Neural progenitor cell (in vitro differentiated cells): Measurements from ENCODE around the gene ITPR1. TPM values are rescaled to one million over a fixed set of nuclear protein-coding genes. Genes with fewer than 3 reads are reported as not detected.

ENCODE experiments used
- DNase-seq: peaks from one replicate; pipeline ENCODE4 v3.0.0-alpha.2; 2016; ENCODE audit warnings: low spot score
- H2AFZ ChIP-seq: fragments of 200-600 bp; sonication (generic); replicated peaks from 2 replicates; pipeline ENCODE4 v1.6.1; 2016; ENCODE audit warnings: antibody characterized with exemption
- H3F3A ChIP-seq: fragments of 200-600 bp; sonication (generic); 2 replicates; pipeline ENCODE4 v1.6.1; 2016; ENCODE audit warnings: antibody characterized with exemption, low read depth
- H3K27ac ChIP-seq: fragments of 200-600 bp; sonication (generic); 2 replicates; pipeline ENCODE4 v1.5.1; 2016; ENCODE audit warnings: mild to moderate bottlenecking
- H3K27me3 ChIP-seq: fragments of 200-600 bp; sonication (generic); 2 replicates; pipeline ENCODE4 v1.6.1; 2016; ENCODE audit warnings: mild to moderate bottlenecking, moderate library complexity
- H3K36me3 ChIP-seq: fragments of 200-600 bp; sonication (generic); 2 replicates; pipeline ENCODE4 v1.5.1; 2016
- H3K4me1 ChIP-seq: fragments of 200-600 bp; sonication (generic); 2 replicates; pipeline ENCODE4 v1.6.1; 2016; ENCODE audit warnings: mixed run types
- H3K4me2 ChIP-seq: fragments of 200-600 bp; sonication (generic); 2 replicates; pipeline ENCODE4 v1.6.1; 2016
- H3K4me3 ChIP-seq: fragments of 200-600 bp; sonication (generic); 2 replicates; pipeline ENCODE4 v1.5.1; 2016
- H3K79me2 ChIP-seq: fragments of 200-600 bp; sonication (generic); 2 replicates; pipeline ENCODE4 v1.6.1; 2016; ENCODE audit warnings: low read depth
- H3K9ac ChIP-seq: fragments of 200-600 bp; sonication (generic); 2 replicates; pipeline ENCODE4 v1.6.1; 2016
- H3K9me3 ChIP-seq: fragments of 200-600 bp; sonication (generic); 2 replicates; pipeline ENCODE4 v1.5.1; 2016; ENCODE audit warnings: low read depth
- H4K20me1 ChIP-seq: fragments of 200-600 bp; sonication (generic); 2 replicates; pipeline ENCODE4 v1.6.1; 2016; ENCODE audit warnings: low read depth
- H3K27ac Mint-ChIP-seq: 3 replicates; pipeline ENCODE4 v1.8.0; 2021; ENCODE audit warnings: mixed read lengths
- H3K27me3 Mint-ChIP-seq: 2 replicates; pipeline ENCODE4 v1.8.0; 2022; ENCODE audit warnings: low read depth, mild to moderate bottlenecking, inconsistent platforms, moderate library complexity, mixed read lengths; ENCODE audit not compliant: insufficient read depth
- H3K36me3 Mint-ChIP-seq: 3 replicates; pipeline ENCODE4 v1.8.0; 2021; ENCODE audit warnings: mixed read lengths
- H3K4me1 Mint-ChIP-seq: 3 replicates; pipeline ENCODE4 v1.8.0; 2021; ENCODE audit warnings: mixed read lengths
- H3K4me3 Mint-ChIP-seq: 3 replicates; pipeline ENCODE4 v1.8.0; 2021; ENCODE audit warnings: mild to moderate bottlenecking, moderate library complexity, mixed read lengths
- H3K9me3 Mint-ChIP-seq: 3 replicates; pipeline ENCODE4 v1.8.0; 2020; ENCODE audit warnings: mixed read lengths
- EZH2 ChIP-seq: fragments of 200-600 bp; sonication (generic); IDR thresholded peaks from 2 replicates; pipeline ENCODE4 v1.6.1; 2017; ENCODE audit warnings: antibody characterized with exemption, mild to moderate bottlenecking, moderate library complexity
- EZH2phosphoT487 ChIP-seq: fragments of 200-600 bp; sonication (generic); IDR thresholded peaks from 2 replicates; pipeline ENCODE4 v1.6.1; 2017; ENCODE audit warnings: antibody characterized with exemption
- total RNA-seq: library from RNA; depleted of rRNA; stranded (reverse); fragments of >200 nt; gene quantifications from 2 replicates; pipeline ENCODE4 v1.2.3, GENCODE V29; 2015; ENCODE audit warnings: low replicate concordance
- TF ChIP-seq, protein P1 (sequence below): fragments of 200-600 bp; sonication (generic); IDR thresholded peaks from 2 replicates; pipeline ENCODE4 v1.5.1; 2017; ENCODE audit warnings: antibody characterized with exemption, mild to moderate bottlenecking

The ITPR1 gene
- total RNA-seq, 1 donor from 2014 or later: 5.0 TPM

DNA sequence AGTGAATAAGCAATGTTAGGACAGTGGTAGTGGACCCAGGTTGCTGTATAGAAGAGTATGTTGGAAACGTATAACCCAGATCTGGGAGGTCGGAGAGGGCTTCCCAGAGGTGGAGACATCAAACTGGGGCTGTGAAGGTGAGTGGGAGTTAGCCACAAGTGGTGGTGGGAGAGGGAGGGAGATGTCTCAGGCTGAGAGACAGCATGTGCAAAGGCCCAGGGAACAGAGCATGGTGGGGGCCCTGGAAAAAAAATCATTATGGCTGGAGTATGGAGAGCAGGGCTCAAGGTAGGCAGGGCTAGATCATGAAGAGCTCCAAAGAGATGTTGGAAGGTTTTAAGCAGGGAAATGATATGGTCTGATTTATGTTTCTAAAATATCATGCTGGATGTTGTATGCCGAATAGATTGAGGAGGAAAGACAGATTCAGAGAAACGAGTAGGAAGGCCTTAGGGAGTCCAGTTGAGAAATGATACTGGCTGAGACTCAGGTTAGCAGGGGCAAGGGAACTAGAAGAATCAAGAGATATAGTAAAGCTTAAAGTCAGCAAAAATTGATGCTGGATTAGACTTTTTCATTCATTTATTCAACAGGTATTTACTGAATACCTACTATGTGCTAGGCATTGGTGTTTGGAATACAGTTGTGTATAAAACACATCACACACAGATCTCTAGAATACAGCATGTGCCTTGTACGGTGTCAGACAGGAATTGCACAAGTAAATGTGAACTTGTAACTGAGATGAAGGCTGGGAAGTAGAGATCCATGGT, 17.0 kb downstream of the ITPR1 start:
- H3K27ac Mint-ChIP-seq: no peak overlapping the region
- H3K4me3 Mint-ChIP-seq: no peak overlapping the region
- no peak overlapping the region for H3K9ac ChIP-seq
- H3K36me3 ChIP-seq: no peaks in the 10 kb centered on the region
- no peak overlapping the region for H2AFZ ChIP-seq
- H3K9me3 Mint-ChIP-seq: no peaks in the 10 kb centered on the region
- DNase-seq: no peak
- no peaks in the 10 kb centered on the region for H3K27me3 ChIP-seq
- no peaks in the 10 kb centered on the region for H3K9me3 ChIP-seq
- no peaks in the 10 kb centered on the region for H3F3A ChIP-seq
- no peaks in the 10 kb centered on the region for H3K36me3 Mint-ChIP-seq
- no peak overlapping the region for H3K4me3 ChIP-seq
- H3K27me3 Mint-ChIP-seq: peaks cover 2% of the 10 kb centered on the region
- no peaks in the 10 kb centered on the region for H3K79me2 ChIP-seq
- H4K20me1 ChIP-seq: no peaks in the 10 kb centered on the region
- no peak overlapping the region for H3K27ac ChIP-seq
- TF ChIP-seq EZH2phosphoT487 (no peak), EZH2 (no peak)
- TF ChIP-seq, protein P1, sequence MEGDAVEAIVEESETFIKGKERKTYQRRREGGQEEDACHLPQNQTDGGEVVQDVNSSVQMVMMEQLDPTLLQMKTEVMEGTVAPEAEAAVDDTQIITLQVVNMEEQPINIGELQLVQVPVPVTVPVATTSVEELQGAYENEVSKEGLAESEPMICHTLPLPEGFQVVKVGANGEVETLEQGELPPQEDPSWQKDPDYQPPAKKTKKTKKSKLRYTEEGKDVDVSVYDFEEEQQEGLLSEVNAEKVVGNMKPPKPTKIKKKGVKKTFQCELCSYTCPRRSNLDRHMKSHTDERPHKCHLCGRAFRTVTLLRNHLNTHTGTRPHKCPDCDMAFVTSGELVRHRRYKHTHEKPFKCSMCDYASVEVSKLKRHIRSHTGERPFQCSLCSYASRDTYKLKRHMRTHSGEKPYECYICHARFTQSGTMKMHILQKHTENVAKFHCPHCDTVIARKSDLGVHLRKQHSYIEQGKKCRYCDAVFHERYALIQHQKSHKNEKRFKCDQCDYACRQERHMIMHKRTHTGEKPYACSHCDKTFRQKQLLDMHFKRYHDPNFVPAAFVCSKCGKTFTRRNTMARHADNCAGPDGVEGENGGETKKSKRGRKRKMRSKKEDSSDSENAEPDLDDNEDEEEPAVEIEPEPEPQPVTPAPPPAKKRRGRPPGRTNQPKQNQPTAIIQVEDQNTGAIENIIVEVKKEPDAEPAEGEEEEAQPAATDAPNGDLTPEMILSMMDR: no peak
- peaks cover 50% of the 10 kb centered on the region for H3K4me1 Mint-ChIP-seq
- H3K4me1 ChIP-seq: peaks cover 49% of the 10 kb centered on the region
- no peak overlapping the region for H3K4me2 ChIP-seq

- Histone ChIP-seq H3K4me3 (no peak overlapping the region), H3K79me2 (no peaks in the 10 kb centered on the region), H3K4me1 (peaks cover 36% of the 10 kb centered on the region), H3K4me2 (no peak overlapping the region), H4K20me1 (no peaks in the 10 kb centered on the region), H3K9me3 (no peaks in the 10 kb centered on the region), H3F3A (no peaks in the 10 kb centered on the region), H2AFZ (no peak overlapping the region), H3K27ac (no peak overlapping the region), H3K9ac (no peak overlapping the region), H3K27me3 (no peaks in the 10 kb centered on the region), H3K36me3 (no peaks in the 10 kb centered on the region)
- no peaks in the 10 kb centered on the region for H3K36me3 Mint-ChIP-seq
- H3K4me3 Mint-ChIP-seq: no peak overlapping the region
- peaks cover 44% of the 10 kb centered on the region for H3K4me1 Mint-ChIP-seq
- TF ChIP-seq EZH2 (no peak), EZH2phosphoT487 (no peak)
- TF ChIP-seq, protein P1: no peak
- DNase-seq: no peak
- no peaks in the 10 kb centered on the region for H3K9me3 Mint-ChIP-seq
- no peaks in the 10 kb centered on the region for H3K27me3 Mint-ChIP-seq
- H3K27ac Mint-ChIP-seq: no peak overlapping the region
Measured at GRCh38 chr3:4511491-4512262, 18.5 kb downstream of the ITPR1 start.

- peaks cover 22% of the 10 kb centered on the region for H3K4me1 ChIP-seq
- H3F3A ChIP-seq: no peaks in the 10 kb centered on the region
- Mint-ChIP-seq H3K27ac (no peak overlapping the region), H3K4me1 (peaks cover 33% of the 10 kb centered on the region), H3K4me3 (no peak overlapping the region), H3K27me3 (no peaks in the 10 kb centered on the region), H3K36me3 (no peaks in the 10 kb centered on the region), H3K9me3 (no peaks in the 10 kb centered on the region)
- no peaks in the 10 kb centered on the region for H3K9me3 ChIP-seq
- H4K20me1 ChIP-seq: no peaks in the 10 kb centered on the region
- no peaks in the 10 kb centered on the region for H3K36me3 ChIP-seq
- H2AFZ ChIP-seq: peak overlapping the region; percentile 22
- H3K4me2 ChIP-seq: no peak overlapping the region
- H3K4me3 ChIP-seq: no peak overlapping the region
- no peaks in the 10 kb centered on the region for H3K79me2 ChIP-seq
- H3K27me3 ChIP-seq: no peaks in the 10 kb centered on the region
- no peak overlapping the region for H3K27ac ChIP-seq
- no peak for TF ChIP-seq EZH2phosphoT487
- TF ChIP-seq, protein P1: no peak
- TF ChIP-seq EZH2: no peak
- no peak for DNase-seq
- H3K9ac ChIP-seq: no peak overlapping the region
Measured at GRCh38 chr3:4512895-4513616, 19.9 kb downstream of the ITPR1 start.
